ENCODE data around the gene MAGI3.

Gene MAGI3

GRCh38 chr1:113429461-113430153 lies 39.3 kb downstream of the MAGI3 start:
- DNase-seq (ENCODE audit: low spot score): no peak
- no peak for TF ChIP-seq CTCF (IDR thresholded peaks at IDR 0.05; ENCODE audit: extremely low read depth, insufficient read depth, missing control alignments)
- in situ Hi-C loops (cut with MboI; ENCODE audit: low pct_unique_long_range_greater_than_20kb, low sequenced_read_pairs, unreplicated experiment): no loop called here

GRCh38 chr1:113433184-113433583 lies 42.9 kb downstream of the MAGI3 start:
- DNase-seq (ENCODE audit: low spot score): no peak
- TF ChIP-seq CTCF (IDR thresholded peaks at IDR 0.05; ENCODE audit: extremely low read depth, insufficient read depth, missing control alignments): no peak
- in situ Hi-C loops (cut with MboI; ENCODE audit: low pct_unique_long_range_greater_than_20kb, low sequenced_read_pairs, unreplicated experiment): no loop called here

GRCh38 chr1:113434081-113434873 lies 44.0 kb downstream of the MAGI3 start:
- in situ Hi-C loops (cut with MboI; ENCODE audit: low pct_unique_long_range_greater_than_20kb, low sequenced_read_pairs, unreplicated experiment): no loop called here
- no peak for TF ChIP-seq CTCF (IDR thresholded peaks at IDR 0.05; ENCODE audit: extremely low read depth, insufficient read depth, missing control alignments)
- no peak for DNase-seq (ENCODE audit: low spot score)

GRCh38 chr1:113434874-113435175 lies 44.5 kb downstream of the MAGI3 start:
- in situ Hi-C loops (cut with MboI; ENCODE audit: low pct_unique_long_range_greater_than_20kb, low sequenced_read_pairs, unreplicated experiment): no loop called here
- no peak for DNase-seq (ENCODE audit: low spot score)
- TF ChIP-seq CTCF (IDR thresholded peaks at IDR 0.05; ENCODE audit: extremely low read depth, insufficient read depth, missing control alignments): no peak

- in situ Hi-C loops (cut with MboI; ENCODE audit: low pct_unique_long_range_greater_than_20kb, low sequenced_read_pairs, unreplicated experiment): no loop called here
- TF ChIP-seq CTCF (IDR thresholded peaks at IDR 0.05; ENCODE audit: extremely low read depth, insufficient read depth, missing control alignments): no peak
- no peak for DNase-seq (ENCODE audit: low spot score)
These were observed 47.4 kb downstream of the MAGI3 start for GRCh38 chr1:113437554-113438341.

GRCh38 chr1:113438505-113439276 lies 48.4 kb downstream of the MAGI3 start:
- no peak for TF ChIP-seq CTCF (IDR thresholded peaks at IDR 0.05; ENCODE audit: extremely low read depth, insufficient read depth, missing control alignments)
- in situ Hi-C loops (cut with MboI; ENCODE audit: low pct_unique_long_range_greater_than_20kb, low sequenced_read_pairs, unreplicated experiment): no loop called here
- DNase-seq (ENCODE audit: low spot score): no peak

Data from GM13977 (cell line).